ENCODE data around the gene CYP11A1.

DNA sequence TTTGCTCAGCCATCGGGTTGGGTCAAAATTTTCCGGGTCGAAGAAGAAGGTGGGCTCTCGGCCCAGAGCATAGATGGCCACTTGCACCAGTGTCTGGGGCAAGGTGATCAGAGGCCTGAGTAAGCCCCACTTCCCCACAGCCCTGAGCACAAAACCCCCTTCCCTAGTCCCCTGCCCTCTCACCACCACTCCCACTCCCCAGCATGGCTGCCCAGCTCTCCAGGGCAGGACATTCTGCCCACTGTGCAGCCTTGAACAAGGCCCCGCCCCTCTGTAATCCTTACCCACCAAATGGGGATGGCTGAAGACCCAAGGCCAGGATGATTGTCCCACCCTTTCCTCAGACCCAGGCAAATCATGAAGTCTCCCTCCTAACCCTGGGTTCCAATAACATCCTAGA, 28.8 kb downstream of the CYP11A1 start:
- TF ChIP-seq POLR2A (IDR thresholded peaks at IDR 0.05), result no peak
- TF ChIP-seq, protein P1, sequence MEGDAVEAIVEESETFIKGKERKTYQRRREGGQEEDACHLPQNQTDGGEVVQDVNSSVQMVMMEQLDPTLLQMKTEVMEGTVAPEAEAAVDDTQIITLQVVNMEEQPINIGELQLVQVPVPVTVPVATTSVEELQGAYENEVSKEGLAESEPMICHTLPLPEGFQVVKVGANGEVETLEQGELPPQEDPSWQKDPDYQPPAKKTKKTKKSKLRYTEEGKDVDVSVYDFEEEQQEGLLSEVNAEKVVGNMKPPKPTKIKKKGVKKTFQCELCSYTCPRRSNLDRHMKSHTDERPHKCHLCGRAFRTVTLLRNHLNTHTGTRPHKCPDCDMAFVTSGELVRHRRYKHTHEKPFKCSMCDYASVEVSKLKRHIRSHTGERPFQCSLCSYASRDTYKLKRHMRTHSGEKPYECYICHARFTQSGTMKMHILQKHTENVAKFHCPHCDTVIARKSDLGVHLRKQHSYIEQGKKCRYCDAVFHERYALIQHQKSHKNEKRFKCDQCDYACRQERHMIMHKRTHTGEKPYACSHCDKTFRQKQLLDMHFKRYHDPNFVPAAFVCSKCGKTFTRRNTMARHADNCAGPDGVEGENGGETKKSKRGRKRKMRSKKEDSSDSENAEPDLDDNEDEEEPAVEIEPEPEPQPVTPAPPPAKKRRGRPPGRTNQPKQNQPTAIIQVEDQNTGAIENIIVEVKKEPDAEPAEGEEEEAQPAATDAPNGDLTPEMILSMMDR (IDR thresholded peaks at IDR 0.05 in 4 of 5, conservative IDR thresholded peaks at IDR 0.05 in 1 of 5), result no peak

Measured in gastrocnemius medialis (tissue), 4 donors.